Measurements from ENCODE around the gene PTPRM. TPM values are rescaled to one million over a fixed set of nuclear protein-coding genes. Genes with fewer than 3 reads are reported as not detected.

The PTPRM gene
- total and polyA plus RNA-seq, 2 of the 8 experiments (the other 6 are each of a cell fraction or from before 2014, with no cell fraction given) = 4.1 to 7.0 TPM

DNA sequence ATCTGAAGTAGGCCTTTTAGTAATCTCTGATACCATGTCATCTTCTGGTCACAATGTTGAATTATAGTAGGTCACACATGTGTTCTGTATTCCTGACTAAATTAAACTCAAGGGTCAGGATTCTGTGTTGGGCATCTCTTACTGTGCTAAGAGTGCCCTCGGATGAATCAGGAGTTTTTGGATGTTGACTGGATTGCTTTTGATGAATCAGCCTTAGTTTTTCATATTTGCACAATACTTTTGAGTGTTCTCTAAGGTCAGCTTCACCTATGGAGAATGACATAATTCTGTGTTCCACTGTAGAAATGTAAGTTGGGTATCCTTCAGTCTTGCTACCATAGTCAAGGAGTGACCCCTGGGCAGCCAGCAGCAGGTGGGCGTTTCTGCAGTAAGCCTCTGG lies 190.1 kb downstream of the PTPRM start (continued):
- no peak for TF ChIP-seq CBX5 (IDR thresholded peaks at IDR 0.05; ENCODE audit: low read depth, low read length)
